GM23248 (cell line): Measurements from ENCODE around the gene SIK3. TPM values are rescaled to one million over a fixed set of nuclear protein-coding genes. Genes with fewer than 3 reads are reported as not detected.
A peak's percentile ranks its signal among the peaks of the same experiment; 100 is the strongest.

Experiments used
- DNase-seq: peaks from one replicate; pipeline ENCODE4 v3.0.0-alpha.2; 2015
- H2AFZ ChIP-seq: fragments of 200-600 bp; sonication (generic); 2 replicates; pipeline ENCODE4 v1.6.1; 2016; ENCODE audit warnings: antibody characterized with exemption
- H3F3A ChIP-seq: fragments of 200-600 bp; sonication (generic); 2 replicates; pipeline ENCODE4 v1.6.1; 2016; ENCODE audit warnings: mild to moderate bottlenecking, antibody characterized with exemption, mixed run types; ENCODE audit not compliant: insufficient read depth
- H3K27ac ChIP-seq: fragments of 200-600 bp; sonication (generic); 2 replicates; pipeline ENCODE4 v1.5.1; 2016; ENCODE audit warnings: mild to moderate bottlenecking
- H3K27me3 ChIP-seq: fragments of 200-600 bp; sonication (generic); replicated peaks from 2 replicates; pipeline ENCODE4 v1.6.1; 2016; ENCODE audit warnings: mild to moderate bottlenecking; ENCODE audit not compliant: insufficient read depth
- H3K36me3 ChIP-seq: fragments of 200-600 bp; sonication (generic); 2 replicates; pipeline ENCODE4 v1.6.1; 2016; ENCODE audit warnings: low read depth, mild to moderate bottlenecking
- H3K4me1 ChIP-seq: fragments of 200-600 bp; sonication (generic); 2 replicates; pipeline ENCODE4 v1.6.1; 2016; ENCODE audit warnings: mild to moderate bottlenecking; ENCODE audit not compliant: insufficient read depth
- H3K4me2 ChIP-seq: fragments of 200-600 bp; sonication (generic); one replicate; pipeline ENCODE4 v1.6.1; 2016; ENCODE audit warnings: mild to moderate bottlenecking; ENCODE audit not compliant: unreplicated experiment
- H3K4me3 ChIP-seq: fragments of 200-600 bp; sonication (generic); 2 replicates; pipeline ENCODE4 v1.5.1; 2016; ENCODE audit warnings: mild to moderate bottlenecking
- H3K79me2 ChIP-seq: fragments of 200-600 bp; sonication (generic); 2 replicates; pipeline ENCODE4 v1.6.1; 2016; ENCODE audit warnings: mild to moderate bottlenecking; ENCODE audit not compliant: insufficient read depth
- H3K9ac ChIP-seq: fragments of 200-600 bp; sonication (generic); 2 replicates; pipeline ENCODE4 v1.6.1; 2016; ENCODE audit warnings: mild to moderate bottlenecking
- H3K9me2 ChIP-seq: fragments of 200-600 bp; sonication (generic); 2 replicates; pipeline ENCODE4 v1.6.1; 2016; ENCODE audit warnings: mixed run types, mild to moderate bottlenecking, moderate library complexity; ENCODE audit not compliant: insufficient read depth
- H3K9me3 ChIP-seq: fragments of 200-600 bp; sonication (generic); one replicate; pipeline ENCODE4 v1.6.1; 2017; ENCODE audit warnings: low read depth
- H4K20me1 ChIP-seq: fragments of 200-600 bp; sonication (generic); 2 replicates; pipeline ENCODE4 v1.6.0; 2016; ENCODE audit not compliant: insufficient read depth
- EZH2 ChIP-seq: fragments of 200-600 bp; sonication (generic); IDR thresholded peaks from 2 replicates; pipeline ENCODE4 v1.6.1; 2018; ENCODE audit warnings: antibody characterized with exemption, mild to moderate bottlenecking; ENCODE audit not compliant: insufficient read depth, poor library complexity, severe bottlenecking
- EZH2phosphoT487 ChIP-seq: fragments of 200-600 bp; sonication (generic); IDR thresholded peaks from 2 replicates; pipeline ENCODE4 v1.6.1; 2018; ENCODE audit warnings: antibody characterized with exemption, moderate library complexity, mild to moderate bottlenecking, low read depth; ENCODE audit not compliant: insufficient read depth
- WGBS, 2 experiments: methylation state at CpG; one replicate each; pipeline ENCODE4 v1.1.6; 2015 to 2017; ENCODE audit warnings: low lambda C conversion rate in 2 of 2, low coverage in 1 of 2; ENCODE audit errors: missing lambda C conversion rate in 2 of 2; 5-methylcytosine and 5-hydroxymethylcytosine counted together
- in situ Hi-C: fragments of 300-500 bp; cut with MboI; formaldehyde crosslinking; loops from 2 replicates; pipeline ENCODE4 v1.15.0; 2020
- polyA plus RNA-seq: library from polyadenylated mRNA; unstranded; fragments of >200 nt; fragmentation: Nextera tagmentation; extraction: Ambion mirVana; gene quantifications from 2 replicates; pipeline ENCODE4 v1.2.1, GENCODE V29; 2016
- total RNA-seq: library from RNA; depleted of rRNA; stranded (reverse); fragments of >200 nt; shearing (Covaris generic); gene quantifications from 2 replicates; pipeline ENCODE4 v1.2.3, GENCODE V29; 2014; rRNA removed

SIK3 gene
- total RNA-seq (13.3 and 15.5 TPM in 2 replicates), polyA plus RNA-seq (3.9 and 4.2 TPM in 2 replicates)

GRCh38 chr11:117098269-117099232 lies at the start of gene SIK3:
TSS of gene SIK3 (minus strand) at chr11:117098428. CDS start at chr11:117098415, 13 bp downstream.
- in situ Hi-C loops = no loop called here
- peak; percentile 99 for DNase-seq
- peaks cover 42% of the 10 kb centered on the region for H3K4me1 ChIP-seq
- peaks cover 34% of the 10 kb centered on the region for H3F3A ChIP-seq
- H3K36me3 ChIP-seq = no peaks in the 10 kb centered on the region
- 2% methylated on average over 28 to 65 of the region's 78 CpGs for WGBS, 2 experiments
- H4K20me1 ChIP-seq = no peaks in the 10 kb centered on the region
- peak within 1 kb of the TSS; percentile 81 for H3K4me3 ChIP-seq
- peak within 1 kb of the TSS; percentile 96 for H3K9ac ChIP-seq
- no peaks in the 10 kb centered on the region for H3K9me3 ChIP-seq
- H3K27ac ChIP-seq = peak within 1 kb of the TSS; percentile 96
- no peaks in the 10 kb centered on the region for H3K9me2 ChIP-seq
- H3K4me2 ChIP-seq = peak within 1 kb of the TSS; percentile 80
- peaks cover 43% of the 10 kb centered on the region for H3K79me2 ChIP-seq
- H3K27me3 ChIP-seq = no peaks in the 10 kb centered on the region
- TF ChIP-seq EZH2phosphoT487 (no peak), EZH2 (no peak)
- peak within 1 kb of the TSS; percentile 75 for H2AFZ ChIP-seq

- peak overlapping the region; percentile 95 for H3K4me2 ChIP-seq
- no peak overlapping the region for H2AFZ ChIP-seq
- DNase-seq = peak; percentile 38
- H4K20me1 ChIP-seq = peaks cover 20% of the 10 kb centered on the region; the same call in 1 of the 2 replicates
- peak overlapping the region; percentile 94; the same call in 1 of the 2 replicates for H3K9ac ChIP-seq
- peaks cover 72% of the 10 kb centered on the region for H3K79me2 ChIP-seq
- peaks cover 11% of the 10 kb centered on the region; the same call in 1 of the 2 replicates for H3K36me3 ChIP-seq
- H3K4me1 ChIP-seq = 0 out of 2 replicates have a peak, but pooled peaks cover 17% of the 10 kb centered on the region
- WGBS, 2 experiments = 65 to 67% methylated on average over 10 of the region's 10 CpGs
- H3K27me3 ChIP-seq = no peaks in the 10 kb centered on the region
- no peaks in the 10 kb centered on the region for H3K9me2 ChIP-seq
- no peaks in the 10 kb centered on the region for H3K9me3 ChIP-seq
- in situ Hi-C loops = no loop called here
- no peak for TF ChIP-seq EZH2
- TF ChIP-seq EZH2phosphoT487 = no peak
- peaks cover 26% of the 10 kb centered on the region for H3F3A ChIP-seq
- H3K27ac ChIP-seq = peak overlapping the region; percentile 90
- peak overlapping the region; percentile 95 for H3K4me3 ChIP-seq
Observed at GRCh38 chr11:117146521-117146920, 48.3 kb upstream of the SIK3 start.

GRCh38 chr11:117145393-117145761 lies 47.1 kb upstream of the SIK3 start:
- in situ Hi-C loops = no loop called here
- no peak for TF ChIP-seq EZH2
- no peak for TF ChIP-seq EZH2phosphoT487
- no peaks in the 10 kb centered on the region for H3K27me3 ChIP-seq

More at GRCh38 chr11:117145393-117145761, 47.1 kb upstream of the SIK3 start:
- Histone ChIP-seq H3K79me2 (peaks cover 60% of the 10 kb centered on the region), H3K9me3 (no peaks in the 10 kb centered on the region), H3F3A (peaks cover 26% of the 10 kb centered on the region), H4K20me1 (peaks cover 9% of the 10 kb centered on the region; the same call in 1 of the 2 replicates), H3K9me2 (no peaks in the 10 kb centered on the region), H3K4me3 (peak overlapping the region; percentile 95), H2AFZ (no peak overlapping the region), H3K4me2 (peak overlapping the region; percentile 95), H3K27ac (peak overlapping the region; percentile 90), H3K36me3 (peaks cover 11% of the 10 kb centered on the region; the same call in 1 of the 2 replicates), H3K4me1 (0 out of 2 replicates have a peak, but pooled peaks cover 17% of the 10 kb centered on the region), H3K9ac (peak overlapping the region; percentile 94)
- 1 to 3% methylated on average over 5 of the region's 5 CpGs for WGBS, 2 experiments
- peak; percentile 79 for DNase-seq
